Neural cell (in vitro differentiated cells): ENCODE data around the gene AGK. TPM values are rescaled to one million over a fixed set of nuclear protein-coding genes. Genes with fewer than 3 reads are reported as not detected.
A peak's percentile ranks its signal among the peaks of the same experiment; 100 is the strongest.

Experiments used
- H2AFZ ChIP-seq: fragments of 200-600, 300-800 bp; sonication (generic), shearing (Covaris generic); 2 replicates; pipeline ENCODE4 v1.6.0; 2014; ENCODE audit warnings: low read depth, mild to moderate bottlenecking, antibody characterized with exemption, low read length, moderate library complexity
- H3F3A ChIP-seq: fragments of 200-600 bp; shearing (Covaris generic); 2 replicates; pipeline ENCODE4 v1.6.1; 2016; ENCODE audit warnings: mild to moderate bottlenecking, moderate library complexity, mixed read lengths, antibody characterized with exemption, low read length; ENCODE audit not compliant: insufficient read depth, poor library complexity, severe bottlenecking
- H3K27ac ChIP-seq: fragments of 200-600, 300-800 bp; sonication (generic), shearing (Covaris generic); 2 replicates; pipeline ENCODE4 v1.5.1; 2014; ENCODE audit warnings: mild to moderate bottlenecking, low read length, moderate library complexity
- H3K27me3 ChIP-seq: fragments of 300-800, 200-600 bp; sonication (generic), shearing (Covaris generic); 2 replicates; pipeline ENCODE4 v1.6.0; 2014; ENCODE audit warnings: mild to moderate bottlenecking, low read depth, low read length, moderate library complexity; ENCODE audit not compliant: insufficient read depth
- H3K36me3 ChIP-seq: fragments of 300-800, 200-600 bp; sonication (generic), shearing (Covaris generic); 2 replicates; pipeline ENCODE4 v1.5.1; 2014; ENCODE audit warnings: mild to moderate bottlenecking, antibody characterized with exemption, low read length, moderate library complexity; ENCODE audit not compliant: insufficient read depth
- H3K4me2 ChIP-seq: fragments of 300-800, 200-600 bp; sonication (generic), shearing (Covaris generic); 2 replicates; pipeline ENCODE4 v1.6.0; 2014; ENCODE audit warnings: mild to moderate bottlenecking, low read length
- H3K4me3 ChIP-seq: fragments of 300-800, 200-600 bp; sonication (generic), shearing (Covaris generic); 2 replicates; pipeline ENCODE4 v1.5.1; 2014; ENCODE audit warnings: mild to moderate bottlenecking, low read length, moderate library complexity
- H3K79me2 ChIP-seq: fragments of 200-600 bp; shearing (Covaris generic); replicated peaks from 2 replicates; pipeline ENCODE4 v1.6.0; 2014; ENCODE audit warnings: mild to moderate bottlenecking, low read length, moderate library complexity; ENCODE audit not compliant: insufficient read depth
- H3K9ac ChIP-seq: fragments of 300-800, 200-600 bp; sonication (generic), shearing (Covaris generic); 2 replicates; pipeline ENCODE4 v1.6.1; 2016; ENCODE audit warnings: mild to moderate bottlenecking, low read length, mixed read lengths
- H3K9me2 ChIP-seq: fragments of 200-600 bp; shearing (Covaris generic); 2 replicates; pipeline ENCODE4 v1.6.1; 2016; ENCODE audit warnings: mild to moderate bottlenecking, low read length, mixed read lengths; ENCODE audit not compliant: insufficient read depth
- H3K9me3 ChIP-seq: fragments of 200-600, 300-800 bp; sonication (generic), shearing (Covaris generic); 2 replicates; pipeline ENCODE4 v1.6.1; 2016; ENCODE audit warnings: mild to moderate bottlenecking, mixed run types, low read length, moderate library complexity, mixed read lengths
- H4K20me1 ChIP-seq: fragments of 200-600 bp; shearing (Covaris generic); 2 replicates; pipeline ENCODE4 v1.6.1; 2016; ENCODE audit warnings: mild to moderate bottlenecking, mixed run types; ENCODE audit not compliant: insufficient read depth
- CTCF ChIP-seq: fragments of 450-650 bp; IDR thresholded peaks from 2 replicates; pipeline ENCODE4 v1.5.1; 2014; ENCODE audit warnings: antibody characterized with exemption, mild to moderate bottlenecking, moderate library complexity; ENCODE audit not compliant: poor library complexity, severe bottlenecking
- EP300 ChIP-seq: fragments of 450-650 bp; conservative IDR thresholded peaks from 2 replicates; pipeline ENCODE4 v1.6.1; 2014; ENCODE audit warnings: antibody characterized with exemption, mild to moderate bottlenecking, moderate library complexity; ENCODE audit not compliant: poor library complexity, severe bottlenecking
- EZH2 ChIP-seq: fragments of 200-600, 300-800 bp; shearing (Covaris generic), sonication (generic); IDR thresholded peaks from 2 replicates; pipeline ENCODE4 v1.6.1; 2014; ENCODE audit warnings: antibody characterized with exemption, low read length, borderline replicate concordance, mild to moderate bottlenecking; ENCODE audit not compliant: insufficient read depth, poor library complexity, severe bottlenecking
- MXI1 ChIP-seq: fragments of 450-650 bp; conservative IDR thresholded peaks from 2 replicates; pipeline ENCODE4 v1.6.1; 2014; ENCODE audit warnings: antibody characterized with exemption, mild to moderate bottlenecking; ENCODE audit not compliant: poor library complexity, severe bottlenecking
- POLR2AphosphoS5 ChIP-seq: IDR thresholded peaks from 2 replicates; pipeline ENCODE4 v1.6.1; 2012
- RAD21 ChIP-seq: fragments of 450-650 bp; conservative IDR thresholded peaks from 2 replicates; pipeline ENCODE4 v1.6.1; 2014; ENCODE audit warnings: antibody characterized with exemption, mild to moderate bottlenecking, moderate library complexity
- REST ChIP-seq: IDR thresholded peaks from 2 replicates; pipeline ENCODE4 v1.6.1; 2012; ENCODE audit warnings: borderline replicate concordance
- SMC3 ChIP-seq: fragments of 450-650 bp; conservative IDR thresholded peaks from 2 replicates; pipeline ENCODE4 v1.6.1; 2014; ENCODE audit warnings: antibody characterized with exemption, mild to moderate bottlenecking, moderate library complexity; ENCODE audit not compliant: poor library complexity
- TAF1 ChIP-seq: IDR thresholded peaks from 2 replicates; pipeline ENCODE4 v1.6.1; 2012; ENCODE audit warnings: low read depth
- polyA plus RNA-seq: library from polyadenylated mRNA; depleted of rRNA; stranded (reverse); fragments of >200 nt; gene quantifications from 2 replicates; pipeline ENCODE4 v1.2.3, GENCODE V29; 2014

AGK gene
- polyA plus RNA-seq, 1 donor from 2014 or later: 59.8 TPM

GRCh38 chr7:141652691-141653090 lies 101.5 kb downstream of the AGK start:
- no peak overlapping the region for H2AFZ ChIP-seq
- H4K20me1 ChIP-seq: no peaks in the 10 kb centered on the region
- TF ChIP-seq POLR2AphosphoS5 (no peak), EP300 (no peak), RAD21 (no peak), TAF1 (no peak), CTCF (no peak), EZH2 (no peak), SMC3 (no peak), MXI1 (no peak), REST (no peak)
- no peak overlapping the region for H3K4me3 ChIP-seq
- H3K9me3 ChIP-seq: no peaks in the 10 kb centered on the region
- H3K9me2 ChIP-seq: no peaks in the 10 kb centered on the region
- no peak overlapping the region for H3K27ac ChIP-seq
- no peak overlapping the region for H3K4me2 ChIP-seq
- H3K79me2 ChIP-seq: no peaks in the 10 kb centered on the region
- H3K27me3 ChIP-seq: no peaks in the 10 kb centered on the region
- no peak overlapping the region for H3K9ac ChIP-seq
- H3K36me3 ChIP-seq: no peaks in the 10 kb centered on the region
- H3F3A ChIP-seq: no peaks in the 10 kb centered on the region

GRCh38 chr7:141654551-141654950 lies 103.3 kb downstream of the AGK start:
- no peaks in the 10 kb centered on the region for H4K20me1 ChIP-seq
- H3K4me2 ChIP-seq: no peak overlapping the region
- H2AFZ ChIP-seq: no peak overlapping the region
- H3F3A ChIP-seq: no peaks in the 10 kb centered on the region
- no peaks in the 10 kb centered on the region for H3K36me3 ChIP-seq
- no peaks in the 10 kb centered on the region for H3K79me2 ChIP-seq
- H3K9ac ChIP-seq: peak overlapping the region; percentile 7
- H3K9me3 ChIP-seq: no peaks in the 10 kb centered on the region
- TF ChIP-seq EZH2: no peak
- peak; percentile 46 for TF ChIP-seq POLR2AphosphoS5
- TF ChIP-seq CTCF: peak; percentile 86
- TF ChIP-seq EP300: peak; percentile 23
- TF ChIP-seq SMC3: peak; percentile 73
- TF ChIP-seq TAF1: no peak
- TF ChIP-seq MXI1: no peak
- peak; percentile 77 for TF ChIP-seq RAD21
- TF ChIP-seq REST: peak; percentile 23
- no peak overlapping the region for H3K4me3 ChIP-seq
- no peaks in the 10 kb centered on the region for H3K27me3 ChIP-seq
- no peaks in the 10 kb centered on the region for H3K9me2 ChIP-seq
- peak overlapping the region; percentile 61 for H3K27ac ChIP-seq
